A549 (cell line): ENCODE data around the gene MSI2.

Experiments
- EP300 ChIP-seq, 2 experiments: fragments of >200 bp; sonication (Bioruptor Twin); formaldehyde crosslinking; IDR thresholded peaks; 2 replicates in 1 of 2; 3 replicates in 1 of 2; pipeline ENCODE4 v1.6.1; 2016 to 2017
- FOSL2 ChIP-seq, 2 experiments: fragments of 450-650 bp in 1 of 2; fragments of >200 bp in 1 of 2; sonication (Bioruptor Twin) in 1 of 2; formaldehyde crosslinking; IDR thresholded peaks; 2 replicates each; pipeline versions ENCODE4 v1.5.0 to v1.6.1; 2016 to 2020; ENCODE audit warnings: mild to moderate bottlenecking in 1 of 2, moderate library complexity in 1 of 2
- GATA3 ChIP-seq: IDR thresholded peaks from 2 replicates; pipeline ENCODE4 v1.6.1; 2012; ENCODE audit warnings: borderline replicate concordance
- HOXB13 ChIP-seq: fragments of 250-450 bp; sonication (Bioruptor Pico); IDR thresholded peaks from 2 replicates; pipeline ENCODE4 v1.5.0; 2020; ENCODE audit warnings: low read depth, mild to moderate bottlenecking, moderate library complexity
- MYC ChIP-seq: IDR thresholded peaks from 2 replicates; pipeline ENCODE4 v1.6.1; 2012; ENCODE audit warnings: mild to moderate bottlenecking, inconsistent platforms, low read length, improper control_type of control experiment, borderline replicate concordance
- NPAS2 ChIP-seq: fragments of 250-450 bp; sonication (Bioruptor Pico); IDR thresholded peaks from 2 replicates; pipeline ENCODE4 v1.8.0; 2022; ENCODE audit warnings: mild to moderate bottlenecking, moderate library complexity, borderline replicate concordance
- PHF8 ChIP-seq: fragments of 200-600 bp; sonication (generic); IDR thresholded peaks from 2 replicates; pipeline ENCODE4 v1.6.1; 2016; ENCODE audit warnings: low read depth, mild to moderate bottlenecking, antibody characterized with exemption, moderate library complexity, borderline replicate concordance
- POLR2A ChIP-seq: IDR thresholded peaks from 2 replicates; pipeline ENCODE4 v1.6.1; 2012; ENCODE audit warnings: mild to moderate bottlenecking, low read length
- POLR2AphosphoS2 ChIP-seq: conservative IDR thresholded peaks from 2 replicates; pipeline ENCODE4 v1.6.1; 2012; ENCODE audit warnings: low read length, improper control_type of control experiment, inconsistent platforms
- RNF2 ChIP-seq: fragments of 200-600 bp; sonication (generic); IDR thresholded peaks from 2 replicates; pipeline ENCODE4 v1.6.1; 2016; ENCODE audit warnings: low read depth, mild to moderate bottlenecking, antibody characterized with exemption, moderate library complexity, borderline replicate concordance
- SREBF2 ChIP-seq: fragments of 450-650 bp; IDR thresholded peaks from 2 replicates; pipeline ENCODE4 v1.6.1; 2014; ENCODE audit warnings: mild to moderate bottlenecking, moderate library complexity
- TF ChIP-seq, protein P1 (sequence below): fragments of >200 bp; sonication (Bioruptor Twin); formaldehyde crosslinking; IDR thresholded peaks from 3 replicates; pipeline ENCODE4 v1.5.1; 2016
- TF ChIP-seq, protein P2 (sequence below): IDR thresholded peaks from 2 replicates; pipeline ENCODE4 v1.6.1; 2012
- TF ChIP-seq, protein P3 (sequence below): fragments of 450-650 bp; IDR thresholded peaks from 2 replicates; pipeline ENCODE4 v1.6.1; 2014; ENCODE audit warnings: antibody characterized with exemption

DNA sequence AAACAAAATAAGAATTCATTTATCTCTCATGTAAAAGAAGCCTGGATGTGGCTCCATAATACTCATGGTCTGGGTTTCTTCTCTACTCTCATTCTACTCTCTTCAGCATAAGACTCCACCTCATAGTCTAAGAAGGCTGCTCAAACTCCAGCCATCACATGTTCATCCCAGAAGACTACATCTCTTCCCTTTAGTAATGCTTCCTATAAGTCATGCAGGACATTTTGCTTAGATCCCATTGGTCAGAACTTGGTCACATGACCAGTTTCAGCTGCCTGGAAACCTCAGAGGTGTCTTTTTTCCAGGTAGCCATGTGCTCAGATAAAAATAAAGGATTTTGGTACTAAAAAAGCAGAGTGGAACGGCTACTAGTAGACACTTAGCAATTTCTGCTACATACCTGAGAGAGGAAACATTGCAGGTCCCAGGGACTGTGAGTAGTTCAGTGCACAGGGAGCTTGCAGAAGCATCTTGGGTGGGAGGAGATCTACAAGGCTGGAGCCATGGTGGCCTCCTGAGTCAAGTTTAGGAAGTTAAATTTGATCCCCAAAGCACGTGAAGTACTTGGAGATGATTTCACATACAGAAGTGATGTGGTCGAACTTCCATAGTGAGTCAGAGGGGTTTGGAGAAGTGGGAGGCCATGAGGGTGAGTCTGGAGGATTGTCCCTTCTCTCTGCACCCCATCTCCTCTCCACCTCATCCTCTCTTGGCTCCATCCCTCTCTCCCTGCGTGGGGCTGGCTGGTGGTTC lies 378.6 kb downstream of the MSI2 start:
- TF ChIP-seq, protein P1, sequence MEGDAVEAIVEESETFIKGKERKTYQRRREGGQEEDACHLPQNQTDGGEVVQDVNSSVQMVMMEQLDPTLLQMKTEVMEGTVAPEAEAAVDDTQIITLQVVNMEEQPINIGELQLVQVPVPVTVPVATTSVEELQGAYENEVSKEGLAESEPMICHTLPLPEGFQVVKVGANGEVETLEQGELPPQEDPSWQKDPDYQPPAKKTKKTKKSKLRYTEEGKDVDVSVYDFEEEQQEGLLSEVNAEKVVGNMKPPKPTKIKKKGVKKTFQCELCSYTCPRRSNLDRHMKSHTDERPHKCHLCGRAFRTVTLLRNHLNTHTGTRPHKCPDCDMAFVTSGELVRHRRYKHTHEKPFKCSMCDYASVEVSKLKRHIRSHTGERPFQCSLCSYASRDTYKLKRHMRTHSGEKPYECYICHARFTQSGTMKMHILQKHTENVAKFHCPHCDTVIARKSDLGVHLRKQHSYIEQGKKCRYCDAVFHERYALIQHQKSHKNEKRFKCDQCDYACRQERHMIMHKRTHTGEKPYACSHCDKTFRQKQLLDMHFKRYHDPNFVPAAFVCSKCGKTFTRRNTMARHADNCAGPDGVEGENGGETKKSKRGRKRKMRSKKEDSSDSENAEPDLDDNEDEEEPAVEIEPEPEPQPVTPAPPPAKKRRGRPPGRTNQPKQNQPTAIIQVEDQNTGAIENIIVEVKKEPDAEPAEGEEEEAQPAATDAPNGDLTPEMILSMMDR = no peak
- TF ChIP-seq SREBF2 (no peak), RNF2 (no peak), POLR2AphosphoS2 (no peak), HOXB13 (CRISPR knock-in tag) (no peak), GATA3 (no peak), MYC (no peak), PHF8 (no peak), NPAS2 (no peak), POLR2A (no peak), FOSL2 (IDR thresholded peaks at IDR 0.05) (no peak), FOSL2 (CRISPR knock-in tag; IDR thresholded peaks at IDR 0.05) (no peak), EP300 (IDR thresholded peaks at IDR 0.05) (no peak)
- TF ChIP-seq, protein P2, sequence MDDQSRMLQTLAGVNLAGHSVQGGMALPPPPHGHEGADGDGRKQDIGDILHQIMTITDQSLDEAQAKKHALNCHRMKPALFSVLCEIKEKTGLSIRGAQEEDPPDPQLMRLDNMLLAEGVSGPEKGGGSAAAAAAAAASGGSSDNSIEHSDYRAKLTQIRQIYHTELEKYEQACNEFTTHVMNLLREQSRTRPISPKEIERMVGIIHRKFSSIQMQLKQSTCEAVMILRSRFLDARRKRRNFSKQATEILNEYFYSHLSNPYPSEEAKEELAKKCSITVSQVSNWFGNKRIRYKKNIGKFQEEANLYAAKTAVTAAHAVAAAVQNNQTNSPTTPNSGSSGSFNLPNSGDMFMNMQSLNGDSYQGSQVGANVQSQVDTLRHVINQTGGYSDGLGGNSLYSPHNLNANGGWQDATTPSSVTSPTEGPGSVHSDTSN = no peak
- TF ChIP-seq, protein P3, sequence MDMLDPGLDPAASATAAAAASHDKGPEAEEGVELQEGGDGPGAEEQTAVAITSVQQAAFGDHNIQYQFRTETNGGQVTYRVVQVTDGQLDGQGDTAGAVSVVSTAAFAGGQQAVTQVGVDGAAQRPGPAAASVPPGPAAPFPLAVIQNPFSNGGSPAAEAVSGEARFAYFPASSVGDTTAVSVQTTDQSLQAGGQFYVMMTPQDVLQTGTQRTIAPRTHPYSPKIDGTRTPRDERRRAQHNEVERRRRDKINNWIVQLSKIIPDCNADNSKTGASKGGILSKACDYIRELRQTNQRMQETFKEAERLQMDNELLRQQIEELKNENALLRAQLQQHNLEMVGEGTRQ = 0 out of 2 replicates have a peak, but pooled peaks have one; percentile 52
